OCI-LY3 (cell line): ENCODE results near the gene RABAC1.

ENCODE experiments used
- H2AFZ ChIP-seq: fragments of 200-600, 300-600 bp; shearing (Covaris generic); 2 replicates; pipeline ENCODE4 v1.6.0; 2014; ENCODE audit warnings: antibody characterized with exemption, low read depth, low read length
- H3K27ac ChIP-seq: fragments of 200-600, 300-600 bp; sonication (generic); 2 replicates; pipeline ENCODE4 v1.5.1; 2014; ENCODE audit warnings: mild to moderate bottlenecking, low read length, moderate library complexity, mixed read lengths
- H3K27me3 ChIP-seq: fragments of 200-600, 300-600 bp; sonication (generic); 2 replicates; pipeline ENCODE4 v1.6.1; 2014; ENCODE audit warnings: low read depth, low read length, mixed read lengths
- H3K36me3 ChIP-seq: fragments of 200-600, 300-600 bp; sonication (generic); replicated peaks from 2 replicates; pipeline ENCODE3; 2014; ENCODE audit warnings: low read depth, low read length, mixed read lengths
- H3K4me1 ChIP-seq: fragments of 300-600, 200-600 bp; sonication (generic); 2 replicates; pipeline ENCODE4 v1.6.1; 2014; ENCODE audit warnings: low read length, mixed read lengths
- H3K4me2 ChIP-seq: fragments of 200-600, 300-600 bp; sonication (generic); 2 replicates; pipeline ENCODE4 v1.6.1; 2014; ENCODE audit warnings: low read length, mixed read lengths
- H3K4me3 ChIP-seq: fragments of 300-600, 200-600 bp; sonication (generic); 2 replicates; pipeline ENCODE4 v1.5.1; 2014; ENCODE audit warnings: antibody characterized with exemption, mild to moderate bottlenecking, low read length, moderate library complexity
- H3K79me2 ChIP-seq: fragments of 300-600, 200-600 bp; shearing (Covaris generic); 2 replicates; pipeline ENCODE4 v1.6.1; 2014; ENCODE audit warnings: mild to moderate bottlenecking, low read length, mixed read lengths
- H3K9ac ChIP-seq: fragments of 300-600, 200-600 bp; shearing (Covaris generic); 2 replicates; pipeline ENCODE4 v1.6.0; 2014; ENCODE audit warnings: mild to moderate bottlenecking, low read length, moderate library complexity
- H3K9me3 ChIP-seq: fragments of 200-600, 300-600 bp; shearing (Covaris generic); 2 replicates; pipeline ENCODE4 v1.6.1; 2014; ENCODE audit warnings: low read length, mixed read lengths; ENCODE audit not compliant: insufficient read depth
- H4K20me1 ChIP-seq: fragments of 200-600, 300-600 bp; sonication (generic); 2 replicates; pipeline ENCODE4 v1.6.1; 2016; ENCODE audit warnings: low read length, mixed read lengths; ENCODE audit not compliant: insufficient read depth
- CTCF ChIP-seq: fragments of 200-600, 300-600 bp; sonication (generic); IDR thresholded peaks from 2 replicates; pipeline ENCODE4 v1.5.1; 2014; ENCODE audit warnings: antibody characterized with exemption, low read length, low read depth
- EZH2phosphoT487 ChIP-seq: fragments of 200-600 bp; shearing (Covaris generic); IDR thresholded peaks from 2 replicates; pipeline ENCODE4 v1.6.1; 2018; ENCODE audit warnings: antibody characterized with exemption, mixed run types, low read depth

The RABAC1 gene

DNA sequence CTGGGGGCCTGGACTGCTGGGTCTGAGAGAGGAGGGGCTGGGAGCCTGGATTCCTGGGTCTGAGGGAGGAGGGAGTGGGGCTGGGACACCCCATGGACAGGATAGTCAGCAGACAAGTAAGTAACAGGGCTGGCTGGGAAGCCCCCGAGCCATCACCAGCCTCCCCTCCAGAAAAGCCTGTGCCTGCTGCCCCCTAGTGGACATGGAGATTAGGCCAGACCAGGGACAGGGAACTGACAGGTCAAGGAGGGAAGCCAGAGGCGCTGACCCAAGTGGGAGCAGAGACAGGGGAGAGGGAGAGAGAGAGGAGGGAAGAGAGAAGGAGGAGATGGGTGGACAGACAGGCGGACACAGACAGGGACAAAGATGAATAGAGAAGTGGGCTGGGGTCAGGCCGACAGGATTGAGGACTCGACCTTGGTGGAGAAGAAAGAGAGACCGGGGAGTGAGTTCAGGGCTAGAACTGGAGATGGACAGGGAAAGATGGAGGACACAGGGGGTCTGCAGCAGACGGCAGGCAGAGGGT is 24.2 kb downstream of the RABAC1 start:
- H3K9ac ChIP-seq: no peak overlapping the region; the same call in 1 of the 2 replicates
- no peak overlapping the region for H3K4me3 ChIP-seq
- TF ChIP-seq EZH2phosphoT487: no peak
- TF ChIP-seq CTCF: peak; percentile 97
- H3K27ac ChIP-seq: no peak overlapping the region
- H3K36me3 ChIP-seq: no peaks in the 10 kb centered on the region
- no peak overlapping the region for H2AFZ ChIP-seq
- H3K4me1 ChIP-seq: peaks cover 56% of the 10 kb centered on the region
- H3K4me2 ChIP-seq: peak overlapping the region; percentile 23
- H3K79me2 ChIP-seq: no peaks in the 10 kb centered on the region
- no peaks in the 10 kb centered on the region for H4K20me1 ChIP-seq
- H3K9me3 ChIP-seq: no peaks in the 10 kb centered on the region
- H3K27me3 ChIP-seq: peaks cover 43% of the 10 kb centered on the region

GRCh38 chr19:41933693-41934426 is 25.3 kb downstream of the RABAC1 start:
- peak overlapping the region; percentile 23 for H3K4me2 ChIP-seq
- peak overlapping the region; percentile 16; the same call in 1 of the 2 replicates for H3K27ac ChIP-seq
- peaks cover 53% of the 10 kb centered on the region for H3K27me3 ChIP-seq
- H3K9me3 ChIP-seq: no peaks in the 10 kb centered on the region
- no peaks in the 10 kb centered on the region for H4K20me1 ChIP-seq
- TF ChIP-seq EZH2phosphoT487 (no peak), CTCF (no peak)
- H3K36me3 ChIP-seq: no peaks in the 10 kb centered on the region
- no peak overlapping the region for H2AFZ ChIP-seq
- H3K79me2 ChIP-seq: no peaks in the 10 kb centered on the region
- H3K4me1 ChIP-seq: peaks cover 66% of the 10 kb centered on the region
- peak overlapping the region; percentile 7; the same call in 1 of the 2 replicates for H3K9ac ChIP-seq
- no peak overlapping the region; the same call in 1 of the 2 replicates for H3K4me3 ChIP-seq

GRCh38 chr19:41932720-41933332 is 26.3 kb downstream of the RABAC1 start:
- no peak for TF ChIP-seq EZH2phosphoT487
- TF ChIP-seq CTCF: no peak
- H2AFZ ChIP-seq: no peak overlapping the region
- H3K36me3 ChIP-seq: no peaks in the 10 kb centered on the region
- H3K4me2 ChIP-seq: no peak overlapping the region
- H3K4me3 ChIP-seq: no peak overlapping the region
- H4K20me1 ChIP-seq: no peaks in the 10 kb centered on the region
- H3K27me3 ChIP-seq: peaks cover 52% of the 10 kb centered on the region
- no peak overlapping the region for H3K27ac ChIP-seq
- no peaks in the 10 kb centered on the region for H3K79me2 ChIP-seq
- no peaks in the 10 kb centered on the region for H3K9me3 ChIP-seq
- peaks cover 63% of the 10 kb centered on the region for H3K4me1 ChIP-seq
- no peak overlapping the region for H3K9ac ChIP-seq

DNA sequence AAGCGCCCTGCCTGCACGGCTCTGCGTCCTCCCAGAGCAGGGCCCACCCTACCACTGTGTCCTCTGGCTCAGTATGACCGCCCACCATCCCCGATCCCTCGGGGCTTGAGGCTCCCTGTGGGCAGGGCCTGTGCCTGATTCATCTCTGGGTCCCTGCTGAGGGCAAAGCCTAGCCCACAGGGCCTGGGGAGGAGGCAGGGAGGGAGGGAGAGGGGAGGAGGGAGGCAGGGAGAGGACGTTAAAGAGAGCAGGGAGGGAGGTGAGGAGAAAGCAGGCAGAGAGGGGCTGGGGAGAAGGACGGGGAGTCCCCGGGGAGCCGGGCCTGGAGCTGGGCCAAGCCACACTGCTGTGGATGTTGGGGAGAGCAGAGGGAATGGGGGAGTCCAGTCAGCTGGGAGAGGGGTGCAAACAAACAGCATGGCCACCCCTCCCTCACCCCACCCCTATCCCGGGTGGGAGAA is 26.8 kb downstream of the RABAC1 start:
- H3K27ac ChIP-seq: no peak overlapping the region
- no peak for TF ChIP-seq CTCF
- TF ChIP-seq EZH2phosphoT487: no peak
- no peaks in the 10 kb centered on the region for H4K20me1 ChIP-seq
- H3K27me3 ChIP-seq: peaks cover 48% of the 10 kb centered on the region
- H2AFZ ChIP-seq: no peak overlapping the region
- no peak overlapping the region; the same call in 1 of the 2 replicates for H3K4me3 ChIP-seq
- no peak overlapping the region for H3K9ac ChIP-seq
- no peaks in the 10 kb centered on the region for H3K36me3 ChIP-seq
- no peaks in the 10 kb centered on the region for H3K9me3 ChIP-seq
- no peak overlapping the region; the same call in 1 of the 2 replicates for H3K4me2 ChIP-seq
- H3K4me1 ChIP-seq: peaks cover 62% of the 10 kb centered on the region
- H3K79me2 ChIP-seq: no peaks in the 10 kb centered on the region
